Heart right ventricle (tissue), 16 donors: ENCODE results near the gene TIMP2. TPM values are rescaled to one million over a fixed set of nuclear protein-coding genes. Genes with fewer than 3 reads are reported as not detected.

Experiments used
- ATAC-seq, 8 donors: fragments of 200-7000 bp; cut with Tn5 transposase; one replicate each; pipeline ENCODE4 v1.9.1; 2020; ENCODE audit warnings: mild to moderate bottlenecking in 8 of 8, moderate library complexity in 8 of 8, moderate number of reproducible peaks in 1 of 8
- DNase-seq, 2 donors: peaks; one replicate each; pipeline ENCODE4 v3.0.0-alpha.2; 2020
- H3K27ac ChIP-seq, 10 donors: fragments of 200-600 bp; sonication (generic) in 2 of 10; one replicate each; pipeline versions ENCODE4 v1.5.0 to v1.8.0; 2020 to 2022; ENCODE audit warnings: mild to moderate bottlenecking in 3 of 10
- H3K27me3 ChIP-seq, 7 donors: fragments of 200-600 bp; one replicate each; pipeline ENCODE4 v1.8.0; 2021 to 2022; ENCODE audit warnings: mild to moderate bottlenecking in 2 of 7
- H3K36me3 ChIP-seq, 9 donors: fragments of 200-600 bp; sonication (generic) in 1 of 9; one replicate each; pipeline versions ENCODE4 v1.5.0 to v1.8.0; 2020 to 2022; ENCODE audit warnings: mild to moderate bottlenecking in 2 of 9
- H3K4me1 ChIP-seq, 9 donors: fragments of 200-600 bp; sonication (generic) in 1 of 9; one replicate each; pipeline versions ENCODE4 v1.5.0 to v1.8.0; 2020 to 2022; ENCODE audit warnings: mild to moderate bottlenecking in 4 of 9
- H3K4me3 ChIP-seq, 10 donors: fragments of 200-600 bp; sonication (generic) in 2 of 10; one replicate each; pipeline versions ENCODE4 v1.5.0 to v1.8.0; 2020 to 2022; ENCODE audit warnings: mild to moderate bottlenecking in 7 of 10, moderate library complexity in 2 of 10
- H3K9me3 ChIP-seq, 11 donors: fragments of 200-600 bp in 10 of 11; sonication (generic) in 2 of 11; one replicate each; pipeline versions ENCODE4 v1.5.0 to v1.8.0; 2013 to 2022; ENCODE audit warnings: mild to moderate bottlenecking in 2 of 11, control low read depth in 1 of 11, moderate library complexity in 1 of 11
- CTCF ChIP-seq, 9 donors: fragments of 200-600 bp; sonication (generic) in 2 of 9; IDR thresholded peaks; one replicate each; pipeline versions ENCODE4 v1.5.0 to v1.8.0; 2021 to 2022; ENCODE audit warnings: antibody characterized with exemption in 9 of 9, mild to moderate bottlenecking in 5 of 9, moderate library complexity in 1 of 9
- WGBS, 2 donors: extraction: QIAGEN DNeasy Blood & Tissue Kit; methylation state at CpG; one replicate each; pipeline ENCODE4 v1.1.7; 2013; ENCODE audit warnings: inconsistent platforms in 1 of 2; 5-methylcytosine and 5-hydroxymethylcytosine counted together
- intact Hi-C, 10 donors: fragments of 100-400 bp; cut with DNase I; formaldehyde crosslinking; loops; one replicate each; pipeline versions ENCODE4 v1.11.1 to v1.14.2; 2022
- polyA plus RNA-seq, 2 donors: library from polyadenylated mRNA; stranded (reverse); fragments of 200-250 nt; gene quantifications; one replicate each; pipeline ENCODE4 v1.2.3, GENCODE V29; 2013
- total RNA-seq, 10 donors: library from RNA; stranded (reverse); fragmentation: NEBNext Ultra II Directional in 3 of 10; extraction: Animal tissue kit (Norgen Biotek cat#: 25700) in 3 of 10; gene quantifications; one replicate each; pipeline versions ENCODE4 v1.2.1 to v1.2.4, GENCODE V29; 2021 to 2023
- donor health status: Arrhythmogenic right ventricular cardiomyopathy.
- donor health status: ischemic (EF 13 %, LVEDD 7.1; RV severe dilation, severe dysfunction).
- donor health status: healthy with polysubstance abuse.
- donor health status: DM: no; HTN: yes; CAD: no.
- donor health status: DM: no; HTN: no; CAD: no.
- donor health status: ischemic (EF 25% LVEDD 6.9; RV normal size, moderate dysfunction).
- donor health status: ischemic (EF 25% LVEDD 5.7; RV mildly dilated, moderate dysfunction).
- donor health status: healthy.
- donor health status: DM: yes; HTN: yes; CAD: no.
- donor health status: Ischemic cardiomyopathy.
- donor health status: ischemic (EF 35%, LVEDD 5.7; RV mildly dilated, moderate dysfunction).
- donor health status: nonischemic (EF 11% LVEDD 7.7; RV severe dilation, severe dysfunction).
- donor health status: DM: yes; HTN: yes; CAD: no.
- donor health status: PGD.
- donor health status: ischemic (EF 29% LVEDD 5.4; RV normal size, mild dysfunction).
- donor health status: nonischemic (EF 23%, LVEDD 6.1; RV moderate dilation, normal function).

The TIMP2 gene
- total and polyA plus RNA-seq, 12 donors, result 32.4 to 118 (median 96.7) TPM

GRCh38 chr17:78834571-78834970 lies 90.6 kb downstream of the TIMP2 start:
- no peaks in the 10 kb centered on the region for H3K27me3 ChIP-seq
- 96 to 98% methylated on average over 8 of the region's 8 CpGs for WGBS, 2 donors
- H3K27ac ChIP-seq, result no peak overlapping the region
- H3K9me3 ChIP-seq, result no peaks in the 10 kb centered on the region
- no peak for TF ChIP-seq CTCF (IDR thresholded peaks at IDR 0.05)
- ATAC-seq, result no peak
- H3K4me3 ChIP-seq, result no peak overlapping the region
- DNase-seq, result no peak
- H3K36me3 ChIP-seq, result peaks cover 4 to 90% (median 78%) of the 10 kb centered on the region in 9 donors
- H3K4me1 ChIP-seq, result peaks cover 0 to 24% (median 15%) of the 10 kb centered on the region in 9 donors
- intact Hi-C loops, result no loop called here

GRCh38 chr17:78832541-78832810 lies 92.7 kb downstream of the TIMP2 start:
- Histone ChIP-seq H3K27me3 (no peaks in the 10 kb centered on the region), H3K36me3 (peaks cover 4 to 100% (median 85%) of the 10 kb centered on the region in 9 donors), H3K4me1 (peaks cover 0 to 7% (median 0%) of the 10 kb centered on the region in 9 donors), H3K9me3 (no peaks in the 10 kb centered on the region), H3K27ac (no peak overlapping the region), H3K4me3 (no peak overlapping the region)
- WGBS, 2 donors, result 92 to 93% methylated on average over 2 of the region's 2 CpGs
- DNase-seq, result no peak
- TF ChIP-seq CTCF (IDR thresholded peaks at IDR 0.05), result no peak
- intact Hi-C loops, result no loop called here
- no peak for ATAC-seq

GRCh38 chr17:78831688-78832540 lies 93.3 kb downstream of the TIMP2 start:
- Histone ChIP-seq H3K36me3 (peaks cover 4 to 100% (median 85%) of the 10 kb centered on the region in 9 donors), H3K27ac (no peak overlapping the region), H3K4me3 (no peak overlapping the region), H3K9me3 (no peaks in the 10 kb centered on the region), H3K4me1 (peaks cover 0 to 10% (median 0%) of the 10 kb centered on the region in 9 donors), H3K27me3 (no peaks in the 10 kb centered on the region)
- no peak for TF ChIP-seq CTCF (IDR thresholded peaks at IDR 0.05)
- intact Hi-C loops, result no loop called here
- DNase-seq (no peak), ATAC-seq (no peak)
- WGBS, 2 donors, result 91 to 93% methylated on average over 15 of the region's 15 CpGs

GRCh38 chr17:78829477-78829876 lies 95.7 kb downstream of the TIMP2 start:
- 97 to 98% methylated on average over 6 of the region's 6 CpGs for WGBS, 2 donors
- ATAC-seq (no peak), DNase-seq (no peak)
- no peak for TF ChIP-seq CTCF (IDR thresholded peaks at IDR 0.05)
- Histone ChIP-seq H3K9me3 (no peaks in the 10 kb centered on the region), H3K36me3 (peaks cover 0 to 100% (median 81%) of the 10 kb centered on the region in 9 donors), H3K4me1 (peaks cover 0 to 26% (median 0%) of the 10 kb centered on the region in 9 donors), H3K27ac (no peak overlapping the region), H3K4me3 (no peak overlapping the region), H3K27me3 (no peaks in the 10 kb centered on the region)
- intact Hi-C loops, result no loop called here
